NCI-H1436 (cell line): ENCODE data around the gene PHF1.
A peak's percentile ranks its signal among the peaks of the same experiment; 100 is the strongest.

Source experiments
- DNase-seq: peaks from one replicate; lab custom pipeline; 2025; lab: John Stamatoyannopoulos, UW

PHF1 gene

GRCh38 chr6:33454009-33454946 is 43.5 kb downstream of the PHF1 start, which contains the start of gene ZBTB9:
Gene ZBTB9 (plus strand): TSS chr6:33454576. CDS start chr6:33455101, 525 bp downstream.
- peak; percentile 94 for DNase-seq

- no peak for DNase-seq
Observed at GRCh38 chr6:33455051-33455450, 44.2 kb downstream of the PHF1 start.

GRCh38 chr6:33456156-33456555 is 45.3 kb downstream of the PHF1 start:
- no peak for DNase-seq

GRCh38 chr6:33458676-33459075 is 47.9 kb downstream of the PHF1 start:
- DNase-seq: no peak

- DNase-seq: no peak
Observed at GRCh38 chr6:33459226-33459625, 48.4 kb downstream of the PHF1 start.
